Stimulated activated CD4-positive, alpha-beta T cell treated with anti-CD3 and anti-CD28 coated beads, Interleukin-15, amount 100 ng/mL, for 1 hour (primary cell): ENCODE data around the gene TUBB3.

Experiments
- DNase-seq, 2 donors: peaks; one replicate each; pipeline ENCODE4 v3.0.0-alpha.2; 2020; ENCODE audit warnings: low read depth in 1 of 2, low spot score in 1 of 2

TUBB3 gene

GRCh38 chr16:89936981-89937380 is 13.8 kb downstream of the TUBB3 start:
- no peak for DNase-seq

- no peak for DNase-seq
These were observed 15.2 kb downstream of the TUBB3 start for GRCh38 chr16:89938175-89938885.

GRCh38 chr16:89944773-89945172 is 21.6 kb downstream of the TUBB3 start:
- DNase-seq, result no peak

- no peak for DNase-seq
These were observed 22.5 kb downstream of the TUBB3 start for GRCh38 chr16:89945654-89946053.

GRCh38 chr16:89946515-89946914 is 23.4 kb downstream of the TUBB3 start:
- DNase-seq, result no peak

- no peak for DNase-seq
These were observed 26.1 kb downstream of the TUBB3 start for GRCh38 chr16:89949121-89949742.

GRCh38 chr16:89949756-89950155 is 26.6 kb downstream of the TUBB3 start:
- DNase-seq, result no peak

- DNase-seq, result no peak
These were observed 28.4 kb downstream of the TUBB3 start for GRCh38 chr16:89951509-89951908.

GRCh38 chr16:89952049-89952448 is 28.9 kb downstream of the TUBB3 start:
- DNase-seq, result no peak

GRCh38 chr16:89952551-89952950 is 29.4 kb downstream of the TUBB3 start:
- DNase-seq, result no peak

- no peak for DNase-seq
These were observed 30.7 kb downstream of the TUBB3 start for GRCh38 chr16:89953671-89954406.

- DNase-seq, result no peak
These were observed 31.3 kb downstream of the TUBB3 start for GRCh38 chr16:89954462-89954861.

- DNase-seq, result no peak
These were observed 32.0 kb downstream of the TUBB3 start for GRCh38 chr16:89955001-89955685.

- no peak for DNase-seq
These were observed 33.5 kb downstream of the TUBB3 start for GRCh38 chr16:89956505-89957215.

GRCh38 chr16:89957216-89957785 is 34.2 kb downstream of the TUBB3 start:
- no peak for DNase-seq

GRCh38 chr16:89958068-89958467 is 34.9 kb downstream of the TUBB3 start:
- no peak for DNase-seq

- no peak for DNase-seq
These were observed 35.5 kb downstream of the TUBB3 start for GRCh38 chr16:89958596-89958995.

- no peak for DNase-seq
These were observed 37.8 kb downstream of the TUBB3 start for GRCh38 chr16:89960966-89961365.

GRCh38 chr16:89961920-89962319 is 38.8 kb downstream of the TUBB3 start:
- no peak for DNase-seq

- DNase-seq, result no peak
These were observed 39.8 kb downstream of the TUBB3 start for GRCh38 chr16:89962754-89963498.
